ENCODE data around the gene AP2A2.

GRCh38 chr11:978781-979180 lies 53.1 kb downstream of the AP2A2 start:
- no peak for TF ChIP-seq EZH2 (IDR thresholded peaks at IDR 0.05)
- TF ChIP-seq POLR2AphosphoS5 (IDR thresholded peaks at IDR 0.05; ENCODE audit: borderline replicate concordance, low read depth, low read length), result no peak

Measured in SK-N-MC (cell line).